A673 (cell line): Measurements from ENCODE around the gene CEACAM19. TPM values are rescaled to one million over a fixed set of nuclear protein-coding genes. Genes with fewer than 3 reads are reported as not detected.

Experiments
- BruUV-seq: library from RNA; stranded (reverse); fragments of 400-500 nt; replicated peaks from 2 replicates; lab custom pipeline; 2021; lab: Mats Ljungman, UMichigan
- CTCF ChIA-PET: fragments of 300-600 bp; sonication (Branson Sonifier 250); formaldehyde crosslinking; loops from one replicate; lab custom pipeline; 2022; ENCODE audit warnings: antibody characterized with exemption; lab: Charles Lee
- POLR2A ChIA-PET: fragments of 300-600 bp; sonication (Branson Sonifier 250); formaldehyde crosslinking; loops from one replicate; lab custom pipeline; 2022; ENCODE audit warnings: antibody characterized with exemption; ENCODE audit not compliant: low non-redundant PET; lab: Charles Lee
- DNase-seq: peaks from one replicate; pipeline ENCODE4 v3.0.0-alpha.2; 2015; ENCODE audit warnings: low spot score
- H3K27ac ChIP-seq: fragments of 200-600 bp; sonication (generic); 2 replicates; pipeline ENCODE4 v1.5.1; 2016; ENCODE audit warnings: mixed run types, low read depth, mild to moderate bottlenecking, mixed read lengths, antibody characterized with exemption, low read length; ENCODE audit not compliant: poor library complexity, severe bottlenecking
- H3K27me3 ChIP-seq: fragments of 200-600 bp; sonication (generic); replicated peaks from 2 replicates; pipeline ENCODE4 v1.6.1; 2017; ENCODE audit warnings: mixed run types, low read depth, mild to moderate bottlenecking, mixed read lengths, antibody characterized with exemption, low read length; ENCODE audit not compliant: insufficient read depth, poor library complexity
- H3K36me3 ChIP-seq: fragments of 200-600 bp; sonication (generic); 2 replicates; pipeline ENCODE4 v1.6.1; 2016; ENCODE audit warnings: mixed run types, mild to moderate bottlenecking, mixed read lengths, antibody characterized with exemption, low read length; ENCODE audit not compliant: insufficient read depth, poor library complexity, severe bottlenecking
- H3K4me1 ChIP-seq: fragments of 200-600 bp; sonication (generic); 2 replicates; pipeline ENCODE4 v1.6.1; 2017; ENCODE audit warnings: mixed run types, mild to moderate bottlenecking, mixed read lengths, antibody characterized with exemption, low read length; ENCODE audit not compliant: insufficient read depth, poor library complexity, severe bottlenecking
- H3K4me3 ChIP-seq: fragments of 200-600 bp; sonication (generic); 2 replicates; pipeline ENCODE4 v1.5.1; 2016; ENCODE audit warnings: low read depth, mixed run types, mild to moderate bottlenecking, mixed read lengths, low read length; ENCODE audit not compliant: poor library complexity, severe bottlenecking
- H3K9me3 ChIP-seq: fragments of 200-600 bp; sonication (generic); 2 replicates; pipeline ENCODE4 v1.6.1; 2016; ENCODE audit warnings: mixed run types, low read depth, mild to moderate bottlenecking, mixed read lengths, antibody characterized with exemption, low read length; ENCODE audit not compliant: poor library complexity, severe bottlenecking
- CTCF ChIP-seq: fragments of 300-800, 200-600 bp; sonication (generic); conservative IDR thresholded peaks from 2 replicates; pipeline ENCODE4 v1.5.1; 2017; ENCODE audit warnings: low read depth, mild to moderate bottlenecking, antibody characterized with exemption, low read length, moderate library complexity, mixed read lengths
- EZH2 ChIP-seq: fragments of 200-600 bp; sonication (generic); IDR thresholded peaks from 2 replicates; pipeline ENCODE4 v1.6.1; 2017; ENCODE audit warnings: borderline replicate concordance, low read depth, mild to moderate bottlenecking, mixed read lengths, antibody characterized with exemption, low read length; ENCODE audit not compliant: poor library complexity, severe bottlenecking
- intact Hi-C: fragments of 100-400 bp; cut with micrococcal nuclease; formaldehyde crosslinking; loops from one replicate; pipeline ENCODE4 v1.10.0; 2022; ENCODE audit not compliant: unreplicated experiment
- total RNA-seq: library from RNA; stranded (reverse); gene quantifications from 2 replicates; pipeline ENCODE4 v1.2.3, GENCODE V29; 2021

The CEACAM19 gene
- total RNA-seq, 1 experiment from 2014 or later: 2.5 TPM

GRCh38 chr19:44692379-44692721, 21.1 kb downstream of the CEACAM19 start:
- no peak for TF ChIP-seq EZH2
- no peak for TF ChIP-seq CTCF
- no peaks in the 10 kb centered on the region for H3K27me3 ChIP-seq
- H3K36me3 ChIP-seq: no peaks in the 10 kb centered on the region
- no peaks in the 10 kb centered on the region for H3K4me1 ChIP-seq
- ChIA-PET POLR2A (no interaction called here), CTCF (no interaction called here)
- H3K27ac ChIP-seq: no peak overlapping the region
- no peak overlapping the region for H3K4me3 ChIP-seq
- no peaks in the 10 kb centered on the region for H3K9me3 ChIP-seq
- no TSS peak for BruUV-seq
- intact Hi-C loops: no loop called here
- no peak for DNase-seq

- no peak overlapping the region for H3K27ac ChIP-seq
- ChIA-PET POLR2A (no interaction called here), CTCF (no interaction called here)
- no TSS peak for BruUV-seq
- TF ChIP-seq CTCF: peak; percentile 56
- TF ChIP-seq EZH2: no peak
- no peaks in the 10 kb centered on the region for H3K4me1 ChIP-seq
- H3K36me3 ChIP-seq: no peaks in the 10 kb centered on the region
- no peaks in the 10 kb centered on the region for H3K27me3 ChIP-seq
- no peaks in the 10 kb centered on the region for H3K9me3 ChIP-seq
- DNase-seq: peak; percentile 34
- intact Hi-C loops: no loop called here
- no peak overlapping the region for H3K4me3 ChIP-seq
These were observed 22.9 kb downstream of the CEACAM19 start for GRCh38 chr19:44694184-44694579.

GRCh38 chr19:44696939-44697669, 25.8 kb downstream of the CEACAM19 start:
- intact Hi-C loops: no loop called here
- H3K27me3 ChIP-seq: no peaks in the 10 kb centered on the region
- H3K4me3 ChIP-seq: no peak overlapping the region
- POLR2A ChIA-PET: no interaction called here
- no peak overlapping the region for H3K27ac ChIP-seq
- TF ChIP-seq EZH2 (no peak), CTCF (no peak)
- CTCF ChIA-PET: interaction anchor here (0.7 kb wide), 1 partner anchor 9 kb away, joined by 6 read pairs; no protein-coding TSS in a partner anchor
- H3K4me1 ChIP-seq: no peaks in the 10 kb centered on the region
- DNase-seq: no peak
- BruUV-seq: no TSS peak
- H3K9me3 ChIP-seq: no peaks in the 10 kb centered on the region
- no peaks in the 10 kb centered on the region for H3K36me3 ChIP-seq
